Skin epidermis (tissue), 12 donors: ENCODE measurements around the gene IVNS1ABP.

Experiments
- H3K27ac ChIP-seq, 21 experiments: fragments of 200-600 bp; sonication (generic) in 11 of 21; one replicate each; pipeline ENCODE4 v1.5.0; 2020; ENCODE audit warnings: mild to moderate bottlenecking in 3 of 21, inconsistent platforms in 2 of 21, moderate library complexity in 2 of 21
- H3K4me3 ChIP-seq, 7 experiments: fragments of 200-600 bp; sonication (generic) in 2 of 7; one replicate each; pipeline ENCODE4 v1.5.0; 2020; ENCODE audit warnings: inconsistent platforms in 2 of 7, mild to moderate bottlenecking in 2 of 7, moderate library complexity in 1 of 7

IVNS1ABP gene

GRCh38 chr1:185308126-185308525, 8.9 kb downstream of the IVNS1ABP start:
- Histone ChIP-seq H3K27ac (no peak overlapping the region), H3K4me3 (no peak overlapping the region)

DNA sequence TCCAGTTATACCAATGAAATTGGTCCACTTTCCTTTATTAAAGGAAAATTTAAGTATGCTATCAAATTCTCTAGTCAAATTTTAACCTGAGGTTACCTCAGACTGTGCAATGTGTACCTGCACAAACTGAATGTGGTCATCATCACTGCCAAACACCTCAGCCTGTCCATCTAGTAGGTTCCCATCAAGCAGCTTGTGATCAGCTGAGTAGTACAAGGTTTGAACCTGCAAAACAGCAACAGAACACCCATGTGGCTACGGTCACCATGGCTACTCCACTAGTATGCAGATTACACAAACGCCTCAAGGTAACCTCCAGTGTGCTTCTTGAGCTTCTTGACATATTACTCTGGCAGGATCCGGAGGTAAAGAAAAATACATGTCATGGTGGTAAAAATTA, 11.6 kb downstream of the IVNS1ABP start:
- H3K27ac ChIP-seq: no peak overlapping the region
- H3K4me3 ChIP-seq: no peak overlapping the region

- no peak overlapping the region for H3K4me3 ChIP-seq
- no peak overlapping the region for H3K27ac ChIP-seq
Measured at GRCh38 chr1:185300152-185300551, 16.9 kb downstream of the IVNS1ABP start.

DNA sequence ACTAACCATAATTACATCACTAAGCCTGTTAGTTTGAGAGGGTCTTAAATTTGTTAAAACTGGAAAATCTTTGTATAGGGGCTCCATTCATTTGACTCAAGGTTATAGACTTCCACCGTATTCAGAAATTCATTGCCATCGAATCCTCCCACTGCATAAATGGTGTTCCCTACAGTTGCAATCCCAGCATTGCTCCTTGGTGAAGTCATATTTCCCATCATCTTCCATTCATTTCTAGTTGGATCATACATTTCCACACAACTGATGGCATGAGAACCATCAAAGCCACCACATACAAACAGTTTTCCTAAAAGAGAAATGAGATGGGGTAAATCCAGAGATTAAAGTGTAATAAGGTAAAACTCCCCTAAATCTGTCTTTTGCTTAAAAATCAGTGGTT, 19.1 kb downstream of the IVNS1ABP start:
- Histone ChIP-seq H3K4me3 (no peak overlapping the region), H3K27ac (no peak overlapping the region)

DNA sequence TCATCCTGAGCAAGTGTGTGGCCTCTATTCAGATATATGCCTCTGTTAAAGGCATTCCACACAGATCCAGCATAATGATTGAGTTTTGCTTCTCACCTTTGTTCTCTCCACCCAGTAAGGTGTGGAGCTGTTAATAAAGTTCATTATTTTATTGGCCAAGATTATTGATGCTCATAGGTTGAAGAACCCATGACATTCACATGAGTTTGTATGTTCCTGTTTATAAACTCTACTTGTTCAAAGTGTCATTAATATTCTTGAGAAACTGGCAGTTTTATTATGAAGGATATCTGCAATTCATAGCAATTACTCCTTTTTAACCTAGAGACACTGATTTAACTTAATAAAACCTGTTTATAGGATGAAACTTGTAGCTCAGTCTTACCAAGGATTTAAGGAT, 22.0 kb downstream of the IVNS1ABP start:
- no peak overlapping the region for H3K4me3 ChIP-seq
- H3K27ac ChIP-seq: no peak overlapping the region

GRCh38 chr1:185293967-185294542, 23.0 kb downstream of the IVNS1ABP start:
- Histone ChIP-seq H3K27ac (no peak overlapping the region), H3K4me3 (no peak overlapping the region)

GRCh38 chr1:185292237-185292636, 24.8 kb downstream of the IVNS1ABP start:
- Histone ChIP-seq H3K4me3 (no peak overlapping the region), H3K27ac (peak overlapping the region in 1 of 21 experiments; percentile 14)

DNA sequence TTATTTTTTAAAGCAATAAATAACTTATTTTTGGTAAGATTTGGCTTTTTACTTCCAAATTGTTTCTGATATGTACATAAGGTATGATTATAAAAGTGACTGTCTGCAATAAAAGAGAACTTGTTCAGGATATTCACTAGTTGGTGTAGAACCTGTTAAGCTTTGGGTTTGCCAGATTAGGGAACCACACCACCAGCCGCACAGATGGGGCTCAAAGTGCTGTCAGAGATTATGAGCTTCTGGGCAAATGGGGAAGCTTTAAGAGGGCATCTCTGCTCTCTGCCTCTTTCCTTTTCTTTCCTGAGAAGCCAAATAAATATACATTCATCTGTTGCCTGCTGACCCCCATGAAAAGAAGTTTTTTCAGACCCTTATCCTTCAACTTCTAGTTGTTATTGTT, 25.4 kb downstream of the IVNS1ABP start:
- Histone ChIP-seq H3K27ac (no peak overlapping the region), H3K4me3 (no peak overlapping the region)

GRCh38 chr1:185291159-185291558, 25.9 kb downstream of the IVNS1ABP start:
- Histone ChIP-seq H3K27ac (no peak overlapping the region), H3K4me3 (no peak overlapping the region)

GRCh38 chr1:185289880-185290279, 27.2 kb downstream of the IVNS1ABP start:
- H3K27ac ChIP-seq: no peak overlapping the region

DNA sequence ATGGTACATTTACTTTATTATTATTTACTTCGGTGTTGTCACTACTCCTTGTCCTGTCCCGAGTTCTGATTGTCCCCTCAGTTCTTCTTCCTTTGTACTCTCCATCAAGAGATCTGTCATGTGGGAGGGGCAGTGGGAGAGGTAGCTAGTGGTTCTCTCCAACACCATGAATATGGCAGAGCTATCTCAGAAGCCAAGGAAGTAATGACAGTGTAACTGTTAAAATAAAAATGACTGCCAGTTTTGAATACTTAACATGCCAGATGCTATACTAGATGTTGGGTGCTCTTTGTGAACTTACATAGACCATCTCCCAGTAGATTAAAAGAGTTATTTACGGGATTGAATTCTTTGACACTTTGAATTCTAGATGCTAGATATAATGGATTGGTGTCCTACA, 28.6 kb downstream of the IVNS1ABP start:
- Histone ChIP-seq H3K4me3 (no peak overlapping the region), H3K27ac (peak overlapping the region in 1 of 21 experiments; percentile 3)

More at GRCh38 chr1:185289880-185290279, 27.2 kb downstream of the IVNS1ABP start:
- H3K4me3 ChIP-seq: no peak overlapping the region

- Histone ChIP-seq H3K27ac (peak overlapping the region in 1 of 21 experiments; percentile 3), H3K4me3 (no peak overlapping the region)
Measured at GRCh38 chr1:185287451-185287850, 29.6 kb downstream of the IVNS1ABP start.

- H3K4me3 ChIP-seq: no peak overlapping the region
- no peak overlapping the region for H3K27ac ChIP-seq
Measured at GRCh38 chr1:185284533-185285276, 32.3 kb downstream of the IVNS1ABP start.

- Histone ChIP-seq H3K4me3 (no peak overlapping the region), H3K27ac (no peak overlapping the region)
Measured at GRCh38 chr1:185284116-185284515, 32.9 kb downstream of the IVNS1ABP start.

- Histone ChIP-seq H3K4me3 (no peak overlapping the region), H3K27ac (peak overlapping the region in 6 of 21 experiments; percentile 14 to 78 (median 40))
Measured at GRCh38 chr1:185281245-185281644, 35.8 kb downstream of the IVNS1ABP start.

GRCh38 chr1:185280589-185280988, 36.5 kb downstream of the IVNS1ABP start:
- Histone ChIP-seq H3K4me3 (no peak overlapping the region), H3K27ac (peak overlapping the region in 1 of 21 experiments; percentile 67)

DNA sequence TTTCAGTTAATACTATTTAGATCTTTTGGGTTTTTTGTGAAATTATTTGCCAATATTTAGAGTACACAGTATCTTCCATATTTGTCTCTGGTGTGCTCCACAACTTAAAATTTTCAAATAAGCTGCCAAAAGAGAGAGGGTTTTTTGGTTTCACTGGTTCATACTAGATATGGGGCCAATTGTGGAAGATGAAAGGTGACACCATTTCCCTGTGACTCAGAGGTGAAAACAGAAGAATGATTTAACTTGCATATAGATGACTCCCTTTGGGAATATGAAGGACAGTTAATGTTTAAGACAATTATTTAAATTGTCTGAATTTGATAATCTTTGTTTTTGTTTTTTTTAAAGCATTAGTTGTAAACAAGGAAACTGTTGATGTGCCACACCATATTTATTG, 37.5 kb downstream of the IVNS1ABP start:
- Histone ChIP-seq H3K27ac (no peak overlapping the region), H3K4me3 (no peak overlapping the region)

GRCh38 chr1:185271921-185272320, 45.1 kb downstream of the IVNS1ABP start:
- Histone ChIP-seq H3K4me3 (no peak overlapping the region), H3K27ac (no peak overlapping the region)

DNA sequence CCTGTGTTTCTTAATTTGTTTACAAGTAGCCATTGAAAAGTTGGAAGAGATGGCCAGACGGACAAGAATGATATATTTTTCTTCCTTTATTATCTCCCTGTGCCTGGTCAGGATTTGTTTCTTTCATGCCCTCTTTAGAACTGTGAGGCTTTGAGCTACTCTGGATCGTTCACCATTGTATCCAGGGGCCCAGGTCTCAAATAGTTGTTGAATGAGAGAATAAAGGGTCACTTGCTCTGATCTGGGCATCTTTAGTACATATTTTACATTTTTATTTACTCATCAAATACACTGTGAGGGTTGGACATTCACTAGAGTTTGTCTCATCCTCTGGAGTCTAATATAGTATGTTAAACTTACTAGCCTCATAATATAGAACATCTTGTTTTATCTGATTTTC, 48.7 kb downstream of the IVNS1ABP start:
- no peak overlapping the region for H3K4me3 ChIP-seq
- no peak overlapping the region for H3K27ac ChIP-seq

- Histone ChIP-seq H3K4me3 (no peak overlapping the region), H3K27ac (no peak overlapping the region)
Measured at GRCh38 chr1:185267701-185268100, 49.3 kb downstream of the IVNS1ABP start.

DNA sequence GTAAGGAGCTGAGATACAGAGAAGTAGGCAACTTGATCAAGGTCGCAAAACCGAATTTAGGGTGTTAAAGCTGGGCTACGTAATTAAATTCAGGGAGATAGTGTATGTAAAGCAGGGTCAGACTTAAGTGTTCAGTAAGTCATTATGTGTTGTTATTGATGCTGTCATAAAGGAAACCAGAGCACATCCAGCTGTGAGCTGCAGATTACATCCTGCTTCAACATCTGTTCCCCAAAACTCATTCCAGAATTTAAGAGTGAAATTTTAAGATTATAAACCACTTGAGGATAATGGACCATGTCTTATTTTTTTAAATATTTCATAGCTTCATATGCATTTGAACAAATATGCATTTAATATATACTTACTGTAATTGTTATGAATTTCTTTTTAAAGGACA, 49.7 kb downstream of the IVNS1ABP start:
- H3K27ac ChIP-seq: no peak overlapping the region
- H3K4me3 ChIP-seq: no peak overlapping the region

DNA sequence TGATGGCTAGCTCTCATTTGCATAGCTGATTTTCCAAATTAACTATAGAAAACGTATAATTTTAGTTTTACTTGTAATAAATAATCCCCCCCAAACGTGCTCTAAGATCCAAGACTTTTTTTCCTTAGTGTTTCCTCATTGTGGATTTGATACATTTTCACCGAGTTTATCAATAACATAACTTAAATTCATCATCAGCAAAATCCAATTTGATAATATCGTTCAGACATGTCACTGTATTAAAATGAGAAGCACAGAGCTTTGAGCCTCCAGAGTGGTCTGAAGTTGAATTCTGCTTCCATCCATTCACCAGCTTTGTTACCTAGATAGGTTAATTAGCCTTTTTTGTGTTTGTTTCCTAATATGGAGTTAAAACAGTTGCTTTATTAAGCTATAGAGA, 51.7 kb downstream of the IVNS1ABP start:
- Histone ChIP-seq H3K27ac (no peak overlapping the region), H3K4me3 (no peak overlapping the region)
